Measurements from ENCODE around the gene HOXD9.

The HOXD9 gene

GRCh38 chr2:176172007-176172894, 49.7 kb downstream of the HOXD9 start:
- DNase-seq, result no peak

- DNase-seq, result no peak
Observed at GRCh38 chr2:176172895-176173566, 50.5 kb downstream of the HOXD9 start.

GRCh38 chr2:176173567-176174381, 51.3 kb downstream of the HOXD9 start:
- no peak for DNase-seq

- DNase-seq, result no peak
Observed at GRCh38 chr2:176174382-176174823, 51.9 kb downstream of the HOXD9 start.
